Activated CD4-positive, alpha-beta T cell treated with anti-CD3 and anti-CD28 coated beads, Interleukin-10, Interleukin-2, amounts not matched to agents 100 ng/mL and 50 ng/mL, durations not matched to agents 16 hours and 8 hours (primary cell): ENCODE measurements around the gene AGMO.
"Not testable (repeated sequence)": the region's sequence is repeated elsewhere in the genome, so short reads cannot be mapped to it uniquely, and the experiment has no call there.

ENCODE experiments used
- DNase-seq: peaks from one replicate; pipeline ENCODE4 v3.0.0-alpha.2; 2020

The AGMO gene

GRCh38 chr7:15306296-15306695 lies 255.5 kb downstream of the AGMO start:
- no peak for DNase-seq

DNA sequence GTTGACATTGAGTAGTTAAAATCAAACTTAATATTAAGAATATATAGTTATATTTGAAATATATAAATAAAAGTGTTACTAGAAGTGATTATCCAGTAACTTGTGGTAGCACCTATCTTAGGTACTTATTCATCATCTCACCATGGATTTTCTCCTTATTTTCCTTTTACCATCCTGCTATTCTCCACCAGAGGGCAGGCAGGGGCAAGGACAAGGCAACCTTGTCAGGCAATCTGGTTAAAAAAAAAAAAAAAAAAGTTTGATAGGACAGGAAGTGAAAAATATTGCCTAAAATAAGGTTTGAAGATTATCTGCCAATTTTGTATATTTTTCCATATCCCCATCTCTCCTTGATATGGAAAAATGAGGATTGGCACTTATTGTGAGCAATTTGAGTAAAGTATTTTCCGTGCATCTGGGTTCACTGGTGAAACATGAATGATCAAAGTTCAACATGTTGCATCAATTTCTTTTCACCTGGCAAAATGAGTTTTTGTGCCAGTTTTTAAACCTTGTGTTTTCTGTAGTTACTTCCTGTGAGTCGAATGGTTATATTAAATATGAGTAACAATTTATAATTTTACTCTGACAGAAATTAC lies 256.7 kb downstream of the AGMO start:
- peak; percentile 24 for DNase-seq

DNA sequence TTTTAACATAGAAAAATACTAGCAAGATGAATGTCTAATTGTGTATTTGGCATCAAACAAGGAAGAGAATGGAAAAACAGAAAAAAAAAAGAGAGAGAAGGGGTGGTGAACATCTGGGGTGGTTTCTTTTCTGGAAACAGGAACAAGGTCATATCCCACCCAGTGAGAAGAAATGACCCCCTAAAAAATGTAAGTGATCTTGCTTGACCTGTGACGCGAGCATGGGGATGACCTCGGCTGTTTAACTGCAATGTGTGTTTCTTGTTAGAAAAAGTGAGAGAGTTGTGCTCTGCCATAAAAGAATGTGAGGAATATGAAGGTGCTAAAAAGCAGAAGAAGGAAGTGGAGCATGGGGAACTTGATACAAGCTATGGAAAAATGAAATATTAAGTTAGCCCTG lies 258.5 kb downstream of the AGMO start:
- no peak for DNase-seq

DNA sequence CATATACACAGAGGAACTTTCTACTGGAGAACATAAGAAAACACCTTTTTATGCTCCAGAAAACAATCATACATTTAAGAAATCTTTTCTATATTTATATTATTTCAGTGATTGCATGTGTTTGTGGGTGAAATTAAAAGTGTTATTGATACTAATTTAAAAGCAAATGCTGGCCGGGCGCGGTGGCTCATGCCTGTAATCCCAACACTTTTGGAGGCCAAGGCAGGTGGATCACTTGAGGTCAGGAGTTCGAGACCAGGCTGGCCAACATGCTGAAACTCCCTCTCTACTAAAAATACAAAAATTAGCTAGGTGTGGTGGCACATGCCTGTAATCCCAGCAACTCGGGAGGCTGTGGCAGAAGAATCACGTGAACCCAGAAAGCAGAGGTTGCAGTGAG lies 260.8 kb downstream of the AGMO start:
- DNase-seq, result not testable (repeated sequence)

- DNase-seq, result no peak
These were observed 269.7 kb downstream of the AGMO start for GRCh38 chr7:15292138-15292537.

GRCh38 chr7:15291699-15292098 lies 270.1 kb downstream of the AGMO start:
- DNase-seq, result no peak

DNA sequence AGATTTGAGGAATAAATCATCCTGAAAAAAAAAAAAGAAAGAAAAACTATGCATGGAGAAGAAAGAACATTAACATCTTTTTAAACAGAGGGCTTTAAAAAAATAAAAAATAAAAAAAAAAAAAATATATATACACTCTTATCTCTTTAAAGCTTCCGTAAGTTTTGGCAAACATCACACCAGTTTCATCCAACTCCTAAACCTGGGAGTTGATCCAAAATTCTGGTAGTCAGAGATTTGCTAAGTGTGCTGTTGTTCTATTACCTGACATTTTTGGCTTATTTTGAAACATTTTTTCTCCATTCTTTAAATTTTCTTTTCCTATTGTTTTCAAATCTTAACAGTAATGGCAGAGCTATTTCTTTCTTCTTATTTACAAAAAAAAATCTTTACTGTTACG lies 273.1 kb downstream of the AGMO start:
- DNase-seq, result no peak

DNA sequence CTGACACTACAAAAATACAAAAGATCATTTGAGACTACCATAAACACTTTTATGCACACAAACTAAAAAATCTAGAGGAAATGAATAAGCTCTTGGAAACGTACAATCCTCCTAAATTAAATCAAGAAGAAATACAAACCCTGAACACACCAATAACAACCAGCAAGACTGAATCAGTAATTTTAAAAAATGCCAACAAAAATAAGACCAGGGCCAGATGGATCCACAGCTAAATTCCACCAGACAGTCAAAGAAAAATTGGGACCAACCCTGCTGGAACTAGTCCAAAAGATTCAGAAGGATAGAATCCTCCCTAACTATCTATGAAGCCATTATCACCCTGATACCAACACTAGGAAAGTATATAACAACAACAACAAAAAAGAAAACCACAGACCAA lies 277.4 kb downstream of the AGMO start:
- DNase-seq, result no peak

GRCh38 chr7:15280078-15280733 lies 281.6 kb downstream of the AGMO start:
- no peak for DNase-seq

DNA sequence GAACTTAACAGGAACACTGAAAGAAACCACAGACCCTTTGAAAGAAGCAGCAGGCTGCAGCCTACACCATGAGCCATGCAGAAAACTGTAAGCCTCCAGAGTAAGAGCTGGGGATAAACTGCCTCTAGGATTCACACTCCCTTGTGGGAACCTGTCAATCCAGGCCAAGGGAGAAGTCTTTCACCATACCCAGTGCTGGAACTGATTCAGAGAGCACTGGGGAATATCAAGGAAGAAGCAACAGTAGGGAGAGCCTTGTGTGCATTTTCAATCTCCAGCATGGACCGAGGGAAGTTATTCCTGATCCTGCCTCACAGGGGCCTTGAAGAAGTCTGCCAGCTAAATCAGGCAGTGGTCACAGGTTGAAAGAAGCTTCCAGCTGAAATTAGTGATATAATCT lies 282.2 kb downstream of the AGMO start:
- DNase-seq, result no peak

DNA sequence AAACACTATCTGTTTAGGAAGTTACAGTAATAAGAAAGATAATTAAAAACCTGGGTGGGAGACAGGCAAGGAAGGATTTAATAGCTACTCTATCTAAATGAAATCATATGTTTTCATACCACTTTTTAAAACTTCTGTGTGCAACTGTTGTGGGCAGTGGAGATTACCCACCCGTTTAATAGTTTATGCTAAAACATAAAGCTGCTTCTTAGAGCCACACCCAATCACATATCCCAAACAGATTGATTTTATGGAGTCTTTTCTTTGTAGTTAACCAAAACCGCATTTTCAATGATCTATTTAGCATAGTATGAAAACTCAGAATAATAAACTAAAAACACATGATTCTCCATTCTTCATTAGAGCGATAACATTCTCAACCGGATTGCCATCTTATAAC lies 304.1 kb downstream of the AGMO start:
- no peak for DNase-seq

- no peak for DNase-seq
These were observed 309.6 kb downstream of the AGMO start for GRCh38 chr7:15252181-15252580.

DNA sequence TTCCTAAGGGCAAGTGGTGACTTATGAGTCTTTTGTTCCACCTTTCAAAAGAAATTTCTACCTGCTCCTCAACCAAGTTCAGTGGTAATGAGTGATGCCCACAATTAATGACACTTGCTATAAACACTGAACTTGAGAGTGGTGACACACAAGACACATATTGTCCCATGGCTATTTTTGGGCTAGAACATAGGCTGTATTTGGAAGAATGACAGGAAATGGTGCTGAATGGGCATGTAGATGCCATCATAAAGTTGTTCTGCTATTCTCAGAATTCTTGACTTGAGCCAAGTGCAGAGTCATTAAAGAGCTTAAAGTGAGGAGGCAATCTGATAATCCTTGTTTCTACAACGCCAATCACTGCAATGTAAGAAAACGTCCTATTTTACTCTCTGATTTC lies 313.3 kb downstream of the AGMO start:
- DNase-seq, result no peak

DNA sequence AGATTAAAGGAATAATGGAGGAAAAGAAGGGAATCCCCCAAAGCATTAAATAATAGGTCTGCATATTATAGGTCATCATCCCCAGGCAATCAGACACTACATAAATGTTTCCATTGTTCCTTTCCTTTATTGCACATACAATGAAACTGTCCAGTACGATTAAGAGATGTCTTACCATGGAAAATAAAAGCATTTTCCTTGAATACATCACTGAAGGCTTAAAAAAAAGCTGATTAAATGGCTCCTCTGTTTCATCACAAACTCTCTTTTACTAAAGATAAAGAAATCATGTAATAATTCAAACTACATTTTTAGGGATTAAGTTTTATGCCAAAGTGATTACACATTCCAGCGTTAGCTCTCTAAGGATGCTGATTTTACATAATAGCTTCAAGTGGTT lies 316.0 kb downstream of the AGMO start:
- DNase-seq, result no peak

DNA sequence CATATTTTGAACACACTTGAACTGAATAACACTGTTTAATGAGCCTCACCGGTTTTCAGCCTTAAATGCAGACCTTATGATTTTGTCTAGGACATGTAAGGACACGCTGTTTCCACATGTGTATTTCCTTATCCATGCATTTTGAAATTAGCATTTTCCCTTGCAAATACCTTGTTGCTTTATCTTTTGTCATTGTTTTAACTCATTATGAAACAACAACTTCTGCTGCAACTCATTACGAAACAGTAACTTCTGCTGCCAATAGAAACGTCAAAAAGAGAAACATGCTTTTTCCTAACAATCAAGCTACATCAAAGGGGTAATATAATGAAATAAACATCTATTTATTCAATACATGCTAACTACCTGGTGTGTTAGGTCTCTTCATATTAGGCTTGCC lies 322.0 kb downstream of the AGMO start:
- DNase-seq, result no peak

- DNase-seq, result no peak
These were observed 324.9 kb downstream of the AGMO start for GRCh38 chr7:15236952-15237351.

DNA sequence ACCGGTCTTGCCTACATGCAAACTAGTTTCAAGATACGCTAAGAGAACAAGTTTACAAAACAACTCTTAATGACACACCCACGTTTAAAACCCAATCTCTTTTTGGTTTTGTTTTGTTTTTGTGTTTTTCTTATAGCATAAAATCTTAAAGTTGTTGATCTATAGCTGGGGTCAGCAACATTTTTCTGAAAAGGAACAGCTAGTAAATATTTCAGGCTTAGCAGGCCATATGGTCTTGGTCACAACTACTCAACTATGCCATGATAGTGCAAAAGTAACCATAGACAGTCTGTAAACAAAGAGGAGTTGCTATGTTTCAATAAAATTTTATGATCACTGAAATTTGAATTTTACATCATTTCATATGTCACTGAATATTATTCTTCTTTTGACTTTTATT lies 327.4 kb downstream of the AGMO start:
- DNase-seq, result no peak

- DNase-seq, result no peak
These were observed 333.0 kb downstream of the AGMO start for GRCh38 chr7:15228831-15229230.

DNA sequence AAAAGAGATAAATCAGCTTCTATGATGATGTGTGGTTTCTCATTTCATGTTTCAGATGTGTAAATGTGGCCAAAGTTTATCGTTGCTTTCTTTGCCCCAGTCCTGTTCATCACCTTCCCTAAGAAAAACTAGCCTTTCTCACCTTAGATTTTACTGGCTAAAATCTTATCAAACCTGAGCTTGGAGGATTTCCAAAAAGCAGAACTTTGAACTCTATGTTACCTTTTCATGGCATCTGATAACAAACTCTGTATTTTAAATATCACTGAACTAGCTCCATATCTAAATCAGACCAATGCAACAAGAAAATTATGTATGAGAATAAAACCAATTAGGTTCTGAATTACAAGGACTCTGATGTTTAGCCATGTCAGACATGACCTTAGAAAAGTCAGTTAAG lies 335.8 kb downstream of the AGMO start:
- DNase-seq, result no peak

DNA sequence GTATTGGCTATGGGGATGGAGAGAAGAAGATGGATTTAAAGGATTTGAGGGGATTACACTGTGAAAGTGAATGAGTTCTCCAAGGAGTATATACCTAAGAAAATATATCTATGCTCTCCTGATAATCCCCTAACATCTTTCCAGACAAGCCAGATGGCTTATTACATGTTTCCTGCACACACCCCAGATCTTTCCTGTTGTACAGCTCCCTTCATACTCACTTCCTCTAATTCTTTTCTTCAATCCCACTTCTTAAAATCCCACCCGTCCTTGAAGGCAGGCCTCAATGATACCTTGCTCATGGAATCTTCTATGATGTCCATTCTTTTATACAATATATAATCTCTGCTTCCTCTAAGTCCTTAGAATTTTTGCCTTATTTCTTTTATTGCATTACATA lies 342.1 kb downstream of the AGMO start:
- no peak for DNase-seq

- no peak for DNase-seq
These were observed 343.6 kb downstream of the AGMO start for GRCh38 chr7:15218261-15218660.

GRCh38 chr7:15215616-15216015 lies 346.2 kb downstream of the AGMO start:
- no peak for DNase-seq

DNA sequence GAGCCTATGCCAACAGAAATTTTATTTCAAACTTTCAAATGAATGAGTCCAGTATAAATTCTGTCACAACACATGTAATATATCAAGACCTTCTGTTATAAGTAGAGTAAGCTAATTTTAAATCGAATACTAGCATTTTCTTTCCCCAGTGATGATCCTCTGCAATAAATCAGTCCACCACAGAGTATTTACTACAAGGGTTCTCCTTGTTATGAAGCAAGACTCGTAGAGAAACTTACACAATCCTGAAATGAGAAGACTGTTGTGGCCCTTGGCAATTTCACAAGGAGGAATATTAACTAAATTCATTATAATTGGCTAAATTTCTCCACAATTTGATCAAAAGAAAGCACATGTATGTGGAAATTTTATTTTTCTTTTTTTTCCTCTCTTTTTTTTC lies 346.8 kb downstream of the AGMO start:
- no peak for DNase-seq

GRCh38 chr7:15213093-15213492 lies 348.7 kb downstream of the AGMO start:
- DNase-seq, result no peak

GRCh38 chr7:15209429-15209828 lies 352.4 kb downstream of the AGMO start:
- no peak for DNase-seq
